ENCODE measurements around the gene PSMD1. TPM values are rescaled to one million over a fixed set of nuclear protein-coding genes. Genes with fewer than 3 reads are reported as not detected.

The PSMD1 gene
- total and polyA plus RNA-seq, 2 of the 8 experiments (the other 6 are each of a cell fraction or from before 2014, with no cell fraction given): 179 to 272 TPM

GRCh38 chr2:231168460-231169139, 111.9 kb downstream of the PSMD1 start:
- Histone ChIP-seq H3K9me3 (ENCODE audit: insufficient read depth in 2 of 2, low read depth in 1 of 2, low read length in 1 of 2) (no peaks in the 10 kb centered on the region), H3K4me1 (replicated peaks in 1 of 4; ENCODE audit: control insufficient read depth in 3 of 4, insufficient read depth in 4 of 4, low read length in 3 of 4) (peaks cover 0 to under 1% (median 0%) of the 10 kb centered on the region in 4 experiments; a peak in 1 of 7 replicates), H3K4me3 (ENCODE audit: extremely low read depth in 1 of 4, insufficient read depth in 2 of 4, low read depth in 3 of 4, low read length in 4 of 4) (no peak overlapping the region), H3K23ac (ENCODE audit: insufficient read length) (no peak overlapping the region), H3K79me1 (ENCODE audit: low read depth, low read length) (no peaks in the 10 kb centered on the region), H2AK5ac (ENCODE audit: low read depth, low read length) (no peak overlapping the region), H2AFZ (ENCODE audit: low read length) (no peak overlapping the region), H2BK120ac (replicated peaks; ENCODE audit: low read depth, low read length) (no peak overlapping the region), H3K23me2 (ENCODE audit: low read depth, low read length) (no peaks in the 10 kb centered on the region), H3K79me2 (ENCODE audit: control insufficient read depth in 1 of 2, insufficient read depth in 2 of 2, low read length in 2 of 2) (no peaks in the 10 kb centered on the region), H3K4ac (replicated peaks; ENCODE audit: insufficient read length, low read depth, low read length) (no peak overlapping the region), H3K27me3 (replicated peaks in 1 of 4; ENCODE audit: control insufficient read depth in 3 of 4, extremely low read depth in 1 of 4, insufficient read depth in 3 of 4, low read length in 3 of 4) (no peaks in the 10 kb centered on the region), H3K9ac (replicated peaks in 1 of 4; ENCODE audit: extremely low read depth in 1 of 4, low read depth in 3 of 4, low read length in 3 of 4) (no peak overlapping the region), H4K5ac (ENCODE audit: insufficient read length, low read depth, low read length) (no peak overlapping the region), H3K18ac (ENCODE audit: extremely low read depth, low read length) (no peak overlapping the region), H4K8ac (ENCODE audit: extremely low read depth, insufficient read depth, low read length) (no peak overlapping the region), H3K36me3 (ENCODE audit: control insufficient read depth in 2 of 4, insufficient read depth in 4 of 4, low read length in 3 of 4) (peaks cover 10 to 59% (median 44%) of the 10 kb centered on the region in 4 experiments), H3K56ac (replicated peaks; ENCODE audit: insufficient read length, low read depth, low read length) (no peak overlapping the region), H3K14ac (ENCODE audit: insufficient read length) (no peak overlapping the region), H3K4me2 (ENCODE audit: insufficient read depth in 1 of 2, low read depth in 2 of 2, low read length in 2 of 2) (no peak overlapping the region), H2BK5ac (ENCODE audit: low read depth, low read length) (no peak overlapping the region), H2BK20ac (ENCODE audit: low read length) (no peak overlapping the region), H3K27ac (ENCODE audit: low read depth, low read length) (no peak overlapping the region), H4K20me1 (replicated peaks in 1 of 2; ENCODE audit: control insufficient read depth in 1 of 2, insufficient read depth in 2 of 2, low read length in 2 of 2) (no peaks in the 10 kb centered on the region), H2BK12ac (ENCODE audit: low read depth, low read length) (no peak overlapping the region), H4K91ac (replicated peaks; ENCODE audit: insufficient read length, low read length) (no peak overlapping the region), H2BK15ac (ENCODE audit: low read length) (no peak overlapping the region)
- WGBS, 2 experiments (ENCODE audit: extremely low coverage in 1 of 2, insufficient coverage in 1 of 2, insufficient read length in 1 of 2, insufficient replicate concordance in 2 of 2, low coverage in 1 of 2, low lambda C conversion rate in 2 of 2, missing lambda C conversion rate in 1 of 2): 88% methylated on average over 4 of the region's 4 CpGs; no CpG with 5 or more reads in 1 of the 2 experiments
- ChIA-PET POLR2A (ENCODE audit: partially characterized antibody) (no interaction called here), CTCF (ENCODE audit: partially characterized antibody) (interaction anchor here (1.0 to 1.3 kb wide), 2 partner anchors 75 to 214 kb away, joined by 3 read pairs; no protein-coding TSS in a partner anchor)
- DNase-seq (ENCODE audit: low read depth in 1 of 2, low spot score in 2 of 2) (no peak), FAIRE-seq (no peak)
- no peak for TF ChIP-seq CTCF (IDR thresholded peaks at IDR 0.05; ENCODE audit: control extremely low read depth in 1 of 3, insufficient read depth in 1 of 3, low read depth in 1 of 3, low read length in 3 of 3)
- no peak for TF ChIP-seq CBX5 (IDR thresholded peaks at IDR 0.05; ENCODE audit: low read depth, low read length)
- TF ChIP-seq BRCA1 (IDR thresholded peaks at IDR 0.05; ENCODE audit: low read depth, low read length): no peak
- TF ChIP-seq HDAC6 (IDR thresholded peaks at IDR 0.05; ENCODE audit: low read depth, low read length): no peak
- TF ChIP-seq CTBP2 (IDR thresholded peaks at IDR 0.05; ENCODE audit: borderline replicate concordance, insufficient read depth, insufficient read length, low read length): no peak
- no peak for TF ChIP-seq SP1 (IDR thresholded peaks at IDR 0.05; ENCODE audit: low read depth, low read length)
- no peak for TF ChIP-seq MAFK (IDR thresholded peaks at IDR 0.05; ENCODE audit: low read depth, low read length)
- TF ChIP-seq CHD1 (IDR thresholded peaks at IDR 0.05; ENCODE audit: low read depth, low read length): no peak
- no peak for TF ChIP-seq SP2 (IDR thresholded peaks at IDR 0.05; ENCODE audit: low read length)
- no peak for TF ChIP-seq ATF3 (IDR thresholded peaks at IDR 0.05; ENCODE audit: insufficient read depth, low read depth, low read length)
